Glutamatergic neuron (in vitro differentiated cells): ENCODE data around the gene OSBP2. TPM values are rescaled to one million over a fixed set of nuclear protein-coding genes. Genes with fewer than 3 reads are reported as not detected.

Source experiments
- DNase-seq: peaks from one replicate; pipeline ENCODE4 v3.0.0; 2022
- H3K27ac Mint-ChIP-seq: one replicate; pipeline ENCODE4 v1.8.0; 2020; ENCODE audit warnings: mild to moderate bottlenecking, mixed read lengths, inconsistent platforms; ENCODE audit not compliant: unreplicated experiment
- H3K27me3 Mint-ChIP-seq: one replicate; pipeline ENCODE4 v1.8.0; 2020; ENCODE audit warnings: mild to moderate bottlenecking, moderate library complexity, mixed read lengths, inconsistent platforms; ENCODE audit not compliant: unreplicated experiment
- H3K36me3 Mint-ChIP-seq: one replicate; pipeline ENCODE4 v1.8.0; 2020; ENCODE audit warnings: mild to moderate bottlenecking, mixed read lengths, inconsistent platforms; ENCODE audit not compliant: unreplicated experiment
- H3K4me1 Mint-ChIP-seq: one replicate; pipeline ENCODE4 v1.8.0; 2020; ENCODE audit warnings: mild to moderate bottlenecking, low read depth, mixed read lengths, inconsistent platforms; ENCODE audit not compliant: unreplicated experiment
- H3K4me3 Mint-ChIP-seq: one replicate; pipeline ENCODE4 v1.8.0; 2020; ENCODE audit warnings: mild to moderate bottlenecking, mixed read lengths, inconsistent platforms; ENCODE audit not compliant: unreplicated experiment
- H3K9me3 Mint-ChIP-seq: one replicate; pipeline ENCODE4 v1.8.0; 2020; ENCODE audit warnings: mild to moderate bottlenecking, moderate library complexity, mixed read lengths, inconsistent platforms; ENCODE audit not compliant: unreplicated experiment
- CTCF ChIP-seq: fragments of 200-600 bp; sonication (generic); IDR thresholded peaks from one replicate; pipeline ENCODE4 v1.5.0; 2021; ENCODE audit not compliant: partially characterized antibody, unreplicated experiment
- long read RNA-seq: library from polyadenylated mRNA; unstranded; transcript quantifications from one replicate; pipeline ENCODE4 v2.0.0, GENCODE V29; 2020; ENCODE audit not compliant: unreplicated experiment
- total RNA-seq: library from RNA; stranded (reverse); fragmentation: NEBNext Ultra II Directional; extraction: Animal tissue kit (Norgen Biotek cat#: 25700); gene quantifications from one replicate; pipeline ENCODE4 v1.2.1, GENCODE V29; 2021; ENCODE audit not compliant: unreplicated experiment

OSBP2 gene
- total RNA-seq: 18.3 TPM
- long read RNA-seq, partial matches to known transcripts: 0 of 4 reads
- long read RNA-seq, other reads (novel, unspliced or antisense): 4 of 4 reads

GRCh38 chr22:30694640-30695350 is at the start of gene OSBP2:
TSS of gene OSBP2 (plus strand) at chr22:30694874. CDS start at chr22:30694910, 36 bp downstream.
- Mint-ChIP-seq H3K4me1 (no peaks in the 10 kb centered on the region), H3K9me3 (no peaks in the 10 kb centered on the region), H3K27me3 (peaks cover 15% of the 10 kb centered on the region), H3K27ac (no peak within 1 kb of the TSS), H3K36me3 (no peaks in the 10 kb centered on the region), H3K4me3 (peak within 1 kb of the TSS; percentile 90)
- peak; percentile 62 for DNase-seq
- TF ChIP-seq CTCF: no peak

GRCh38 chr22:30646518-30647160 is 48.0 kb upstream of the OSBP2 start:
- DNase-seq: no peak
- Mint-ChIP-seq H3K9me3 (peaks cover 2% of the 10 kb centered on the region), H3K36me3 (no peaks in the 10 kb centered on the region), H3K27ac (no peak overlapping the region), H3K27me3 (no peaks in the 10 kb centered on the region), H3K4me1 (no peaks in the 10 kb centered on the region), H3K4me3 (no peak overlapping the region)
- TF ChIP-seq CTCF: no peak

- Mint-ChIP-seq H3K27me3 (no peaks in the 10 kb centered on the region), H3K36me3 (no peaks in the 10 kb centered on the region), H3K4me3 (no peak overlapping the region), H3K27ac (no peak overlapping the region), H3K9me3 (peaks cover 2% of the 10 kb centered on the region), H3K4me1 (no peaks in the 10 kb centered on the region)
- no peak for DNase-seq
- no peak for TF ChIP-seq CTCF
Observed at GRCh38 chr22:30647536-30647935, 47.1 kb upstream of the OSBP2 start.

- no peaks in the 10 kb centered on the region for H3K36me3 Mint-ChIP-seq
Observed at GRCh38 chr22:30648825-30649224, 45.8 kb upstream of the OSBP2 start.

More at GRCh38 chr22:30648825-30649224, 45.8 kb upstream of the OSBP2 start:
- Mint-ChIP-seq H3K9me3 (peaks cover 2% of the 10 kb centered on the region), H3K27ac (no peak overlapping the region), H3K4me1 (no peaks in the 10 kb centered on the region), H3K27me3 (peaks cover 2% of the 10 kb centered on the region), H3K4me3 (no peak overlapping the region)
- TF ChIP-seq CTCF: no peak
- no peak for DNase-seq
